GM12878 (cell line): ENCODE measurements around the gene RAMP1. TPM values are rescaled to one million over a fixed set of nuclear protein-coding genes. Genes with fewer than 3 reads are reported as not detected.

Experiments used
- ATAC-seq: fragments of 200-7000 bp; cut with Tn5 transposase; 3 replicates; pipeline ENCODE4 v1.9.1; 2020; ENCODE audit warnings: mild to moderate bottlenecking, moderate library complexity
- BruUV-seq: library from RNA; stranded (reverse); fragments of 400-500 nt; replicated peaks from 2 replicates; lab custom pipeline; 2021; lab: Mats Ljungman, UMichigan
- CTCF ChIA-PET: fragments of 300-600 bp; sonication (Branson Sonifier 250); formaldehyde crosslinking; extraction: SDS; loops from one replicate; lab custom pipeline; 2021; ENCODE audit warnings: inconsistent platforms; lab: Yijun Ruan, JAX
- POLR2A ChIA-PET: fragments of 350-600 bp; formaldehyde crosslinking; extraction: SDS; loops from one replicate; lab custom pipeline; 2021; ENCODE audit warnings: inconsistent platforms; lab: Charles Lee
- RAD21 ChIA-PET: fragments of 300-600 bp; sonication (Branson Sonifier 250); formaldehyde crosslinking; loops from one replicate; lab custom pipeline; 2023; ENCODE audit warnings: antibody characterized with exemption; ENCODE audit not compliant: unreplicated experiment; lab: Charles Lee
- SMC1A ChIA-PET: fragments of 300-600 bp; sonication (Branson Sonifier 250); formaldehyde crosslinking; loops from one replicate; lab custom pipeline; 2023; ENCODE audit not compliant: unreplicated experiment, uncharacterized antibody; lab: Charles Lee
- DNase-seq: peaks from one replicate; pipeline ENCODE4 v3.0.0-alpha.2; 2011; ENCODE audit warnings: low read depth, low spot score
- FAIRE-seq: peaks from 3 replicates; lab custom pipeline; 2011; peaks lifted over from hg19 to GRCh38; lab: Jason Lieb, UNC
- H2AFZ ChIP-seq: 2 replicates; pipeline ENCODE4 v1.6.0; 2011; ENCODE audit warnings: low read depth, low read length, control low read depth; ENCODE audit not compliant: control insufficient read depth
- H3K27ac ChIP-seq: 2 replicates; pipeline ENCODE4 v1.5.1; 2011; ENCODE audit warnings: control low read depth; ENCODE audit not compliant: control insufficient read depth, insufficient read depth
- H3K27me3 ChIP-seq, 2 experiments: replicated peaks in 1 of 2; 2 replicates each; pipeline versions ENCODE4 v1.6.0 to v1.6.1; 2011; ENCODE audit warnings: low read length in 1 of 2; ENCODE audit not compliant: control insufficient read depth in 2 of 2, insufficient read depth in 2 of 2
- H3K36me3 ChIP-seq, 2 experiments: 2 replicates each; pipeline ENCODE4 v1.5.1; 2011; ENCODE audit warnings: low read length in 1 of 2; ENCODE audit not compliant: control insufficient read depth in 2 of 2, insufficient read depth in 2 of 2
- H3K4me1 ChIP-seq: 2 replicates; pipeline ENCODE4 v1.6.1; 2011; ENCODE audit warnings: mild to moderate bottlenecking, low read length, moderate library complexity, mixed read lengths; ENCODE audit not compliant: control insufficient read depth, insufficient read depth
- H3K4me2 ChIP-seq: 2 replicates; pipeline ENCODE4 v1.6.0; 2011; ENCODE audit warnings: control low read depth; ENCODE audit not compliant: control insufficient read depth, insufficient read depth
- H3K4me3 ChIP-seq: fragments of 200-600 bp; sonication (generic); 2 replicates; pipeline ENCODE4 v1.5.1; 2016
- H3K79me2 ChIP-seq: 2 replicates; pipeline ENCODE4 v1.6.0; 2011; ENCODE audit warnings: low read length; ENCODE audit not compliant: control insufficient read depth, insufficient read depth
- H3K9ac ChIP-seq: 2 replicates; pipeline ENCODE4 v1.8.0; 2011; ENCODE audit warnings: low read length, control low read depth, mixed read lengths; ENCODE audit not compliant: control insufficient read depth, insufficient read depth
- H3K9me3 ChIP-seq: replicated peaks from 3 replicates; pipeline ENCODE4 v1.5.1; 2011; ENCODE audit warnings: mild to moderate bottlenecking, low read length; ENCODE audit not compliant: control insufficient read depth, insufficient read depth
- H4K20me1 ChIP-seq: 2 replicates; pipeline ENCODE4 v1.6.0; 2011; ENCODE audit not compliant: control insufficient read depth, insufficient read depth
- ASH2L ChIP-seq: fragments of 300-600, 200-600 bp; sonication (generic); IDR thresholded peaks from 2 replicates; pipeline ENCODE4 v1.6.1; 2017; ENCODE audit warnings: low read depth, mild to moderate bottlenecking, borderline replicate concordance
- BMI1 ChIP-seq: fragments of 450-650 bp; IDR thresholded peaks from 2 replicates; pipeline ENCODE4 v1.6.1; 2016; ENCODE audit warnings: mild to moderate bottlenecking, moderate library complexity, borderline replicate concordance
- CREB1 ChIP-seq: IDR thresholded peaks from 2 replicates; pipeline ENCODE4 v1.6.1; 2012; ENCODE audit warnings: low read depth, mild to moderate bottlenecking, inconsistent platforms
- DPF2 ChIP-seq: fragments of 450-650 bp; IDR thresholded peaks from 2 replicates; pipeline ENCODE4 v1.6.1; 2017; ENCODE audit warnings: mild to moderate bottlenecking
- EP300 ChIP-seq, 2 experiments: fragments of 150-350 bp in 1 of 2; IDR thresholded peaks; 2 replicates each; pipeline ENCODE4 v1.6.1; 2011 to 2012; ENCODE audit warnings: low read depth in 2 of 2, low read length in 2 of 2, borderline replicate concordance in 1 of 2, improper control_type of control experiment in 1 of 2, inconsistent platforms in 1 of 2; ENCODE audit not compliant: control insufficient read depth in 1 of 2
- HDAC6 ChIP-seq: fragments of 200-600 bp; sonication (generic); IDR thresholded peaks from one replicate; pipeline ENCODE4 v1.8.0; 2017; ENCODE audit warnings: antibody characterized with exemption; ENCODE audit not compliant: unreplicated experiment
- MXI1 ChIP-seq: fragments of 150-350 bp; IDR thresholded peaks from 2 replicates; pipeline ENCODE4 v1.6.1; 2011; ENCODE audit warnings: low read depth, mild to moderate bottlenecking, inconsistent platforms, low read length, improper control_type of control experiment
- PAX5 ChIP-seq: IDR thresholded peaks from 2 replicates; pipeline ENCODE4 v1.6.1; 2011; ENCODE audit warnings: low read depth, low read length, borderline replicate concordance
- RAD51 ChIP-seq: fragments of 450-650 bp; IDR thresholded peaks from 2 replicates; pipeline ENCODE4 v1.6.1; 2016; ENCODE audit warnings: moderate library complexity, mild to moderate bottlenecking, inconsistent platforms
- RELB ChIP-seq: fragments of 450-650 bp; IDR thresholded peaks from 2 replicates; pipeline ENCODE4 v1.6.1; 2017; ENCODE audit warnings: low read depth, mild to moderate bottlenecking, moderate library complexity
- RUNX3 ChIP-seq: IDR thresholded peaks from 2 replicates; pipeline ENCODE4 v1.6.1; 2012; ENCODE audit warnings: low read length, inconsistent platforms
- TCF12 ChIP-seq: IDR thresholded peaks from 2 replicates; pipeline ENCODE4 v1.6.1; 2011; ENCODE audit warnings: low read depth, mild to moderate bottlenecking, low read length
- WGBS: methylation state at CpG from one replicate; pipeline ENCODE4 v1.1.6; 2016; ENCODE audit warnings: low lambda C conversion rate; ENCODE audit not compliant: insufficient replicate concordance, insufficient coverage; ENCODE audit errors: missing lambda C conversion rate; 5-methylcytosine and 5-hydroxymethylcytosine counted together
- in situ Hi-C: fragments of 300-500 bp; cut with MboI; formaldehyde crosslinking; loops from 9 replicates; pipeline ENCODE4 v1.14.3; 2018; ENCODE audit warnings: mixed read lengths
- intact Hi-C: fragments of 100-400 bp; cut with micrococcal nuclease; formaldehyde crosslinking; loops from one replicate; pipeline ENCODE4 v1.14.2; 2022; ENCODE audit not compliant: unreplicated experiment
- polyA plus RNA-seq, 11 experiments: library from polyadenylated mRNA; depleted of rRNA in 4 of 11; unstranded in 6 of 11; stranded (reverse) in 5 of 11; fragments of >200 nt; fragmentation: Nextera tagmentation in 4 of 11; fragmentation: Illumina TruSeq in 1 of 11; extraction: Ambion mirVana in 4 of 11; extraction: Trizol in 1 of 11; gene quantifications; 1 replicate in 1 of 11; 2 replicates in 10 of 11; pipeline versions ENCODE4 v1.2.1 to v1.2.3, GENCODE V29; 2011 to 2016; ENCODE audit warnings: inconsistent platforms in 2 of 11, missing spikeins in 2 of 11, low read depth in 1 of 11
- total RNA-seq, 4 experiments: library from RNA; depleted of rRNA in 3 of 4; stranded (reverse); fragments of >200 nt in 3 of 4; fragmentation: Illumina TruSeq in 1 of 4; extraction: Trizol in 1 of 4; gene quantifications; 2 replicates each; pipeline versions ENCODE4 v1.2.1 to v1.2.3, GENCODE V29; 2013 to 2021
- TF ChIP-seq, protein P1 (sequence below): fragments of 450-650 bp; IDR thresholded peaks from 2 replicates; pipeline ENCODE4 v1.6.1; 2017; ENCODE audit warnings: mild to moderate bottlenecking, moderate library complexity
- TF ChIP-seq, protein P2 (sequence below): IDR thresholded peaks from 2 replicates; pipeline ENCODE4 v1.6.1; 2012; ENCODE audit warnings: low read depth, low read length, improper control_type of control experiment
- TF ChIP-seq, protein P3 (sequence below): fragments of 450-650 bp; IDR thresholded peaks from 2 replicates; pipeline ENCODE4 v1.6.1; 2018; ENCODE audit warnings: borderline replicate concordance, mild to moderate bottlenecking; ENCODE audit not compliant: partially characterized antibody

RAMP1 gene
- total and polyA plus RNA-seq, 10 of the 15 experiments (the other 5 are each of a cell fraction or from before 2014, with no cell fraction given): 0.11 to 0.19 (median 0.12) TPM; not detected in 7

DNA sequence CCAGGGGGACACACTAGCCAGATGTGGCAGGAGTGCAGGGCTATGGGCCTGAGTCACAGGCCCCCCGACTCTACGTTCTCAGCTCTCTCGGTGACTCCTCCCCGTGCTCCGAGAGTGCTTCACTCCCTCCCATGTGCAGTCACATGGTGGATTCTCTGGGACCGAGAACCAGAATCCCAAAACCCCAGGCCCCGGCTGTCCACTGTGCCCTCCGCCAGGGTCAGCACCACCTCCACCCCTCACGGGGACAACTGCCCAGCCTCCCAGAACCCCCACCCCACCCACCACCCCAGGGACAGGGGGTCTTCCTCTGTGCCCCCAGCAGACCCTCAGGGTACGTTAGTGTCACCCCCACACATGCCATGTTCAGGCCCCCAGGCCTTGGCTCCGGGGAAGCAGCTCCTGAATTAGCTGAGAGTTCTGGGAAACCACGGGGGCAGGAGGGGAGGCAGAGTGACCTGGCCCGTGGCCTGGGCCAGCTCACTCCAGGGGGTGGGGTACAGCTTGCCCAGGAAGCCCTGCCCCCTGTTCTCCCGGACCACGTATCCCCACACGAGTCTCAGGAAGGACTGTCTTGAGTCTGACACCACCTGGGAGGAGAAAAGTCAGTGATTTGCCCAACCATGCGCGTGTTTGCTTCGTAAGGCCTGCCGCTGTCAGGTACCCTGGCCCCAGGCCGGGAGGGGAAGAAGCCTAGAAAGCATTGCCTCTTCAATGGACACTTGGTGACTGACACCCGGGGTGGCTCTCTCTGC lies 4.4 kb downstream of the RAMP1 start:
- in situ Hi-C loops (no loop called here), intact Hi-C loops (no loop called here)
- DNase-seq: no peak
- Histone ChIP-seq H3K36me3 (no peaks in the 10 kb centered on the region), H4K20me1 (no peaks in the 10 kb centered on the region), H3K4me1 (peaks cover 2% of the 10 kb centered on the region; the same call in 1 of the 2 replicates), H3K9ac (no peak overlapping the region), H3K9me3 (no peaks in the 10 kb centered on the region), H3K27ac (no peak overlapping the region), H3K4me3 (no peak overlapping the region), H3K27me3 (peaks cover 3 to 8% of the 10 kb centered on the region in 2 experiments), H2AFZ (no peak overlapping the region), H3K4me2 (no peak overlapping the region), H3K79me2 (no peaks in the 10 kb centered on the region)
- CTCF ChIA-PET: no interaction called here
- WGBS: 45% methylated on average over 21 of the region's 22 CpGs
- RAD21 ChIA-PET: no interaction called here
- FAIRE-seq: no peak
- POLR2A ChIA-PET: no interaction called here
- no TSS peak for BruUV-seq
- SMC1A ChIA-PET: no interaction called here
- no peak for ATAC-seq
- TF ChIP-seq RUNX3 (no peak), ASH2L (no peak), BMI1 (no peak), EP300 (IDR thresholded peaks at IDR 0.05; ENCODE audit: borderline replicate concordance in 1 of 2, control insufficient read depth in 1 of 2, low read depth in 2 of 2, low read length in 2 of 2) (no peak), HDAC6 (no peak), DPF2 (no peak), RELB (no peak), MXI1 (no peak), RAD51 (no peak), PAX5 (no peak), CREB1 (no peak), TCF12 (no peak)
- TF ChIP-seq, protein P1, sequence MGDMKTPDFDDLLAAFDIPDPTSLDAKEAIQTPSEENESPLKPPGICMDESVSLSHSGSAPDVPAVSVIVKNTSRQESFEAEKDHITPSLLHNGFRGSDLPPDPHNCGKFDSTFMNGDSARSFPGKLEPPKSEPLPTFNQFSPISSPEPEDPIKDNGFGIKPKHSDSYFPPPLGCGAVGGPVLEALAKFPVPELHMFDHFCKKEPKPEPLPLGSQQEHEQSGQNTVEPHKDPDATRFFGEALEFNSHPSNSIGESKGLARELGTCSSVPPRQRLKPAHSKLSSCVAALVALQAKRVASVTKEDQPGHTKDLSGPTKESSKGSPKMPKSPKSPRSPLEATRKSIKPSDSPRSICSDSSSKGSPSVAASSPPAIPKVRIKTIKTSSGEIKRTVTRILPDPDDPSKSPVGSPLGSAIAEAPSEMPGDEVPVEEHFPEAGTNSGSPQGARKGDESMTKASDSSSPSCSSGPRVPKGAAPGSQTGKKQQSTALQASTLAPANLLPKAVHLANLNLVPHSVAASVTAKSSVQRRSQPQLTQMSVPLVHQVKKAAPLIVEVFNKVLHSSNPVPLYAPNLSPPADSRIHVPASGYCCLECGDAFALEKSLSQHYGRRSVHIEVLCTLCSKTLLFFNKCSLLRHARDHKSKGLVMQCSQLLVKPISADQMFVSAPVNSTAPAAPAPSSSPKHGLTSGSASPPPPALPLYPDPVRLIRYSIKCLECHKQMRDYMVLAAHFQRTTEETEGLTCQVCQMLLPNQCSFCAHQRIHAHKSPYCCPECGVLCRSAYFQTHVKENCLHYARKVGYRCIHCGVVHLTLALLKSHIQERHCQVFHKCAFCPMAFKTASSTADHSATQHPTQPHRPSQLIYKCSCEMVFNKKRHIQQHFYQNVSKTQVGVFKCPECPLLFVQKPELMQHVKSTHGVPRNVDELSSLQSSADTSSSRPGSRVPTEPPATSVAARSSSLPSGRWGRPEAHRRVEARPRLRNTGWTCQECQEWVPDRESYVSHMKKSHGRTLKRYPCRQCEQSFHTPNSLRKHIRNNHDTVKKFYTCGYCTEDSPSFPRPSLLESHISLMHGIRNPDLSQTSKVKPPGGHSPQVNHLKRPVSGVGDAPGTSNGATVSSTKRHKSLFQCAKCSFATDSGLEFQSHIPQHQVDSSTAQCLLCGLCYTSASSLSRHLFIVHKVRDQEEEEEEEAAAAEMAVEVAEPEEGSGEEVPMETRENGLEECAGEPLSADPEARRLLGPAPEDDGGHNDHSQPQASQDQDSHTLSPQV: no peak
- TF ChIP-seq, protein P2, sequence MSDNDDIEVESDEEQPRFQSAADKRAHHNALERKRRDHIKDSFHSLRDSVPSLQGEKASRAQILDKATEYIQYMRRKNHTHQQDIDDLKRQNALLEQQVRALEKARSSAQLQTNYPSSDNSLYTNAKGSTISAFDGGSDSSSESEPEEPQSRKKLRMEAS: no peak
- TF ChIP-seq, protein P3, sequence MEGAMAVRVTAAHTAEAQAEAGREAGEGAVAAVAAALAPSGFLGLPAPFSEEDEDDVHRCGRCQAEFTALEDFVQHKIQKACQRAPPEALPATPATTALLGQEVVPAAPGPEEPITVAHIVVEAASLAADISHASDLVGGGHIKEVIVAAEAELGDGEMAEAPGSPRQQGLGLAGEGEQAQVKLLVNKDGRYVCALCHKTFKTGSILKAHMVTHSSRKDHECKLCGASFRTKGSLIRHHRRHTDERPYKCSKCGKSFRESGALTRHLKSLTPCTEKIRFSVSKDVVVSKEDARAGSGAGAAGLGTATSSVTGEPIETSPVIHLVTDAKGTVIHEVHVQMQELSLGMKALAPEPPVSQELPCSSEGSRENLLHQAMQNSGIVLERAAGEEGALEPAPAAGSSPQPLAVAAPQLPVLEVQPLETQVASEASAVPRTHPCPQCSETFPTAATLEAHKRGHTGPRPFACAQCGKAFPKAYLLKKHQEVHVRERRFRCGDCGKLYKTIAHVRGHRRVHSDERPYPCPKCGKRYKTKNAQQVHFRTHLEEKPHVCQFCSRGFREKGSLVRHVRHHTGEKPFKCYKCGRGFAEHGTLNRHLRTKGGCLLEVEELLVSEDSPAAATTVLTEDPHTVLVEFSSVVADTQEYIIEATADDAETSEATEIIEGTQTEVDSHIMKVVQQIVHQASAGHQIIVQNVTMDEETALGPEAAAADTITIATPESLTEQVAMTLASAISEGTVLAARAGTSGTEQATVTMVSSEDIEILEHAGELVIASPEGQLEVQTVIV: no peak
